H9 (cell line): Measurements from ENCODE around the gene PAMR1. TPM values are rescaled to one million over a fixed set of nuclear protein-coding genes. Genes with fewer than 3 reads are reported as not detected.

Source experiments
- DNase-seq: peaks from one replicate; pipeline ENCODE4 v3.0.0-alpha.2; 2017
- H2AFZ ChIP-seq: one replicate; pipeline ENCODE4 v1.6.1; 2013; ENCODE audit warnings: mild to moderate bottlenecking, low read length, control low read depth, moderate library complexity
- H2AK5ac ChIP-seq: 2 replicates; pipeline ENCODE4 v1.6.1; 2013; ENCODE audit warnings: low read length, control low read depth, mixed read lengths; ENCODE audit not compliant: insufficient read length
- H2BK120ac ChIP-seq: one replicate; pipeline ENCODE4 v1.6.1; 2013; ENCODE audit warnings: low read depth, mild to moderate bottlenecking, low read length, control low read depth, inconsistent platforms; ENCODE audit not compliant: poor library complexity, severe bottlenecking
- H2BK12ac ChIP-seq: 2 replicates; pipeline ENCODE4 v1.6.1; 2013; ENCODE audit warnings: low read length, control low read depth, mixed read lengths, low read depth; ENCODE audit not compliant: insufficient read length
- H2BK15ac ChIP-seq: 2 replicates; pipeline ENCODE4 v1.6.1; 2013; ENCODE audit warnings: low read depth, low read length, control low read depth
- H2BK20ac ChIP-seq: one replicate; pipeline ENCODE4 v1.6.1; 2013; ENCODE audit warnings: low read depth, mild to moderate bottlenecking, low read length, control low read depth, inconsistent platforms; ENCODE audit not compliant: poor library complexity, severe bottlenecking
- H2BK5ac ChIP-seq: 2 replicates; pipeline ENCODE4 v1.6.1; 2013; ENCODE audit warnings: low read length, control low read depth, mixed read lengths; ENCODE audit not compliant: insufficient read length
- H3K14ac ChIP-seq: 2 replicates; pipeline ENCODE4 v1.6.1; 2013; ENCODE audit warnings: low read length, control low read depth; ENCODE audit not compliant: insufficient read depth
- H3K18ac ChIP-seq: 2 replicates; pipeline ENCODE4 v1.6.1; 2013; ENCODE audit warnings: low read depth, mild to moderate bottlenecking, mixed read lengths, low read length, control low read depth; ENCODE audit not compliant: insufficient read length
- H3K23ac ChIP-seq: 2 replicates; pipeline ENCODE4 v1.6.1; 2013; ENCODE audit warnings: low read length, control low read depth, mixed read lengths, low read depth; ENCODE audit not compliant: insufficient read length
- H3K23me2 ChIP-seq: 2 replicates; pipeline ENCODE4 v1.6.1; 2013; ENCODE audit warnings: low read depth, mild to moderate bottlenecking, mixed read lengths, low read length, control low read depth; ENCODE audit not compliant: insufficient read length, poor library complexity, severe bottlenecking
- H3K27ac ChIP-seq: 2 replicates; pipeline ENCODE4 v1.5.1; 2013; ENCODE audit warnings: low read length, control low read depth, mixed read lengths, low read depth; ENCODE audit not compliant: insufficient read length
- H3K27me3 ChIP-seq: 2 replicates; pipeline ENCODE4 v1.6.1; 2013; ENCODE audit warnings: low read length, control low read depth, inconsistent platforms; ENCODE audit not compliant: insufficient read depth
- H3K4ac ChIP-seq: 2 replicates; pipeline ENCODE4 v1.6.1; 2013; ENCODE audit warnings: low read depth, mild to moderate bottlenecking, control low read depth, inconsistent platforms, low read length, moderate library complexity
- H3K4me1 ChIP-seq: 2 replicates; pipeline ENCODE4 v1.6.1; 2013; ENCODE audit warnings: low read length, control low read depth, inconsistent platforms; ENCODE audit not compliant: insufficient read depth
- H3K4me2 ChIP-seq: 2 replicates; pipeline ENCODE4 v1.6.1; 2013; ENCODE audit warnings: low read length, control low read depth, mixed read lengths; ENCODE audit not compliant: insufficient read length, insufficient read depth
- H3K56ac ChIP-seq: 2 replicates; pipeline ENCODE4 v1.6.1; 2013; ENCODE audit warnings: low read depth, mild to moderate bottlenecking, mixed read lengths, low read length, control low read depth; ENCODE audit not compliant: insufficient read length
- H3K79me1 ChIP-seq: 2 replicates; pipeline ENCODE4 v1.6.1; 2013; ENCODE audit warnings: low read depth, mild to moderate bottlenecking, moderate library complexity, low read length, control low read depth, inconsistent platforms; ENCODE audit not compliant: insufficient read depth, poor library complexity, severe bottlenecking
- H3K79me2 ChIP-seq: 2 replicates; pipeline ENCODE4 v1.6.1; 2013; ENCODE audit warnings: low read length, control low read depth, inconsistent platforms; ENCODE audit not compliant: insufficient read depth
- H3K9ac ChIP-seq: 2 replicates; pipeline ENCODE4 v1.6.1; 2013; ENCODE audit warnings: low read length, control low read depth, mixed read lengths; ENCODE audit not compliant: insufficient read length; ENCODE audit errors: extremely low read depth
- H3K9me3 ChIP-seq: one replicate; pipeline ENCODE4 v1.6.1; 2013; ENCODE audit warnings: low read depth, low read length, inconsistent platforms; ENCODE audit not compliant: control insufficient read depth
- H3T11ph ChIP-seq: one replicate; pipeline ENCODE4 v1.6.1; 2013; ENCODE audit warnings: mild to moderate bottlenecking, low read length, control low read depth, inconsistent platforms
- H4K20me1 ChIP-seq: one replicate; pipeline ENCODE4 v1.6.1; 2013; ENCODE audit not compliant: control insufficient read depth, insufficient read length, insufficient read depth
- H4K5ac ChIP-seq: 2 replicates; pipeline ENCODE4 v1.6.1; 2013; ENCODE audit warnings: low read depth, mild to moderate bottlenecking, mixed read lengths, low read length, control low read depth; ENCODE audit not compliant: insufficient read length
- H4K8ac ChIP-seq: replicated peaks from 2 replicates; pipeline ENCODE4 v1.6.1; 2013; ENCODE audit warnings: low read length, control low read depth, mixed read lengths, low read depth; ENCODE audit not compliant: insufficient read length
- H4K91ac ChIP-seq: 2 replicates; pipeline ENCODE4 v1.6.1; 2013; ENCODE audit warnings: low read depth, mild to moderate bottlenecking, moderate library complexity, mixed read lengths, low read length, control low read depth; ENCODE audit not compliant: insufficient read length
- H3K27ac Mint-ChIP-seq, 3 experiments: 2 replicates in 2 of 3; 3 replicates in 1 of 3; pipeline ENCODE4 v1.8.0; 2020 to 2021; ENCODE audit warnings: mixed read lengths in 3 of 3, mild to moderate bottlenecking in 1 of 3, moderate library complexity in 1 of 3
- H3K27me3 Mint-ChIP-seq: 2 replicates; pipeline ENCODE4 v1.8.0; 2021; ENCODE audit warnings: low read depth, mild to moderate bottlenecking, moderate library complexity, mixed read lengths
- H3K36me3 Mint-ChIP-seq, 3 experiments: 2 replicates in 2 of 3; 3 replicates in 1 of 3; pipeline ENCODE4 v1.8.0; 2020 to 2021; ENCODE audit warnings: low read depth in 3 of 3, mixed read lengths in 3 of 3; ENCODE audit not compliant: insufficient read depth in 1 of 3
- H3K4me1 Mint-ChIP-seq, 2 experiments: 2 replicates each; pipeline ENCODE4 v1.8.0; 2020; ENCODE audit warnings: mixed read lengths in 2 of 2
- H3K4me3 Mint-ChIP-seq, 2 experiments: 2 replicates in 1 of 2; 3 replicates in 1 of 2; pipeline ENCODE4 v1.8.0; 2020 to 2021; ENCODE audit warnings: mild to moderate bottlenecking in 2 of 2, mixed read lengths in 2 of 2, moderate library complexity in 1 of 2
- H3K9me3 Mint-ChIP-seq, 2 experiments: 2 replicates in 1 of 2; 3 replicates in 1 of 2; pipeline ENCODE4 v1.8.0; 2020; ENCODE audit warnings: mild to moderate bottlenecking in 2 of 2, mixed read lengths in 2 of 2, moderate library complexity in 1 of 2
- CTCF ChIP-seq: fragments of 200-600 bp; sonication (generic); conservative IDR thresholded peaks from 3 replicates; pipeline ENCODE4 v1.8.0; 2021; ENCODE audit warnings: antibody characterized with exemption, mild to moderate bottlenecking
- WGBS: extraction: QIAGEN DNeasy Blood & Tissue Kit; methylation state at CpG from one replicate; pipeline ENCODE4 v1.1.7; 2013; ENCODE audit warnings: missing lambda C conversion rate, low lambda C conversion rate, mixed read lengths; ENCODE audit not compliant: insufficient read length; ENCODE audit errors: extremely low coverage; 5-methylcytosine and 5-hydroxymethylcytosine counted together
- total RNA-seq: library from RNA; stranded (reverse); gene quantifications from 2 replicates; pipeline ENCODE4 v1.2.1, GENCODE V29; 2021

Gene PAMR1
- total RNA-seq, 1 experiment from 2014 or later = 2.4 TPM

- TF ChIP-seq CTCF = no peak
- H2BK5ac ChIP-seq = no peak overlapping the region
- no peak overlapping the region for H3K9ac ChIP-seq
- Mint-ChIP-seq H3K36me3 (peaks cover 0 to 3% (median 3%) of the 10 kb centered on the region in 3 experiments; a peak in 5 of 7 replicates), H3K27ac (no peak overlapping the region), H3K4me3 (no peak overlapping the region), H3K9me3 (peaks cover 3% of the 10 kb centered on the region in 2 experiments; a peak in 3 of 5 replicates), H3K4me1 (peaks cover 25 to 27% of the 10 kb centered on the region in 2 experiments; a peak in 3 of 4 replicates), H3K27me3 (peaks cover 3% of the 10 kb centered on the region; the same call in 1 of the 2 replicates)
- H3K4me2 ChIP-seq = no peak overlapping the region
- 0 out of 2 replicates have a peak, but pooled peaks cover 5% of the 10 kb centered on the region for H3K4me1 ChIP-seq
- H3K27ac ChIP-seq = no peak overlapping the region
- H3K27me3 ChIP-seq = no peaks in the 10 kb centered on the region
- H3K14ac ChIP-seq = no peak overlapping the region
- no peak overlapping the region for H4K5ac ChIP-seq
- no peak for DNase-seq
- no peaks in the 10 kb centered on the region for H4K20me1 ChIP-seq
- no peak overlapping the region for H2BK120ac ChIP-seq
- H3K23me2 ChIP-seq = no peaks in the 10 kb centered on the region
- H3K18ac ChIP-seq = no peak overlapping the region
- no CpG with 5 or more reads among the region's 6 CpGs for WGBS
- H4K8ac ChIP-seq = no peak overlapping the region
- H2AK5ac ChIP-seq = no peak overlapping the region
- no peak overlapping the region for H4K91ac ChIP-seq
- H3K56ac ChIP-seq = no peak overlapping the region
- no peak overlapping the region for H2AFZ ChIP-seq
- no peaks in the 10 kb centered on the region for H3K79me2 ChIP-seq
- no peaks in the 10 kb centered on the region for H3K79me1 ChIP-seq
- no peak overlapping the region for H3T11ph ChIP-seq
- H3K23ac ChIP-seq = no peak overlapping the region
- H3K4ac ChIP-seq = no peak overlapping the region
- H3K9me3 ChIP-seq = no peaks in the 10 kb centered on the region
- no peak overlapping the region for H2BK15ac ChIP-seq
- H2BK12ac ChIP-seq = no peak overlapping the region
- H2BK20ac ChIP-seq = no peak overlapping the region
These were observed 38.2 kb upstream of the PAMR1 start for GRCh38 chr11:35563484-35564244.
